Vagina (tissue), 2 donors: ENCODE data around the gene DCAKD. TPM values are rescaled to one million over a fixed set of nuclear protein-coding genes. Genes with fewer than 3 reads are reported as not detected.

Experiments
- DNase-seq, 2 donors: peaks; one replicate each; pipeline ENCODE4 v3.0.0-alpha.2; 2017; ENCODE audit errors: extremely low spot score in 2 of 2
- H3K27ac ChIP-seq: fragments of 200-600 bp; sonication (generic); one replicate; pipeline ENCODE4 v1.5.1; 2019
- H3K27me3 ChIP-seq: fragments of 200-600 bp; sonication (generic); one replicate; pipeline ENCODE4 v1.5.1; 2019
- H3K36me3 ChIP-seq, 2 donors: fragments of 200-600 bp; sonication (generic); one replicate each; pipeline ENCODE4 v1.5.1; 2017 to 2019
- H3K4me1 ChIP-seq: fragments of 200-600 bp; sonication (generic); one replicate; pipeline ENCODE4 v1.5.1; 2019
- H3K4me3 ChIP-seq, 2 donors: fragments of 200-600 bp; sonication (generic); 1 replicate in 1 of 2; 2 replicates in 1 of 2; pipeline ENCODE4 v1.5.1; 2016 to 2019
- H3K9me3 ChIP-seq: fragments of 200-600 bp; sonication (generic); one replicate; pipeline ENCODE4 v1.5.1; 2019
- POLR2A ChIP-seq, 2 donors: fragments of 450-650 bp; IDR thresholded peaks; one replicate each; pipeline ENCODE4 v1.6.1; 2017; ENCODE audit warnings: antibody characterized with exemption in 2 of 2, mild to moderate bottlenecking in 2 of 2, moderate library complexity in 2 of 2
- POLR2AphosphoS5 ChIP-seq, 2 donors: sonication (generic); formaldehyde crosslinking; IDR thresholded peaks; one replicate each; pipeline ENCODE4 v1.9.0; 2017; ENCODE audit warnings: antibody characterized with exemption in 2 of 2, mild to moderate bottlenecking in 2 of 2, low read depth in 1 of 2; ENCODE audit not compliant: insufficient read depth in 1 of 2
- intact Hi-C: fragments of 100-400 bp; cut with DNase I; formaldehyde crosslinking; loops from one replicate; pipeline ENCODE4 v1.15.1; 2023
- total RNA-seq: library from RNA; depleted of rRNA; stranded (reverse); fragments of >200 nt; gene quantifications from one replicate; pipeline ENCODE4 v1.2.3, GENCODE V29; 2016
- TF ChIP-seq, protein P1 (sequence below), 3 experiments: fragments of 450-650 bp in 2 of 3; fragments of 200-600 bp in 1 of 3; sonication (generic) in 1 of 3; IDR thresholded peaks; one replicate each; pipeline ENCODE4 v1.5.1; 2017 to 2019; ENCODE audit warnings: antibody characterized with exemption in 3 of 3, mild to moderate bottlenecking in 2 of 3, moderate library complexity in 2 of 3

Gene DCAKD
- total RNA-seq, 1 donor from 2014 or later = 54.5 TPM

DNA sequence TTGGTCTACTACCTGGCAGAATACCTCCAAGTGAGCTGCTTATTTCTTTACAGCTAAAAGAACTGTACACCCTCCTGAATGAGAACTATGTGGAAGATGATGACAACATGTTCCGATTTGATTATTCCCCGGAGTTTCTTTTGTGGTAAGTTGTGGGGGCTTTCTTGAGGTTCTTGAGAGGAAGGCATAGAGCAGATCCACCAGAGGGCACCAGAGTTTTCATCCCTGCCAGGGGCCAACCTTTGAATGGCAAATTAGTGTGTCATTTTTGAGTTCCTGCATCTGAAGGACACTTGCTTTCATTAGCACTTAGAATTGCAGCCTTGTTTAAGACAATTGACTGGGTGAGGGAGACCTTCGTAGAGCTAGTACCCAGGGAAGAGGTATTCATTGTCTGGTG lies 44.7 kb upstream of the DCAKD start:
- H3K4me1 ChIP-seq = peaks cover 48% of the 10 kb centered on the region
- intact Hi-C loops = loop anchor here (5.0 kb wide), 1 partner anchor 44 kb away; the partner anchor contains the start of gene DCAKD
- peak overlapping the region; percentile 41 for H3K27ac ChIP-seq
- TF ChIP-seq, protein P1, sequence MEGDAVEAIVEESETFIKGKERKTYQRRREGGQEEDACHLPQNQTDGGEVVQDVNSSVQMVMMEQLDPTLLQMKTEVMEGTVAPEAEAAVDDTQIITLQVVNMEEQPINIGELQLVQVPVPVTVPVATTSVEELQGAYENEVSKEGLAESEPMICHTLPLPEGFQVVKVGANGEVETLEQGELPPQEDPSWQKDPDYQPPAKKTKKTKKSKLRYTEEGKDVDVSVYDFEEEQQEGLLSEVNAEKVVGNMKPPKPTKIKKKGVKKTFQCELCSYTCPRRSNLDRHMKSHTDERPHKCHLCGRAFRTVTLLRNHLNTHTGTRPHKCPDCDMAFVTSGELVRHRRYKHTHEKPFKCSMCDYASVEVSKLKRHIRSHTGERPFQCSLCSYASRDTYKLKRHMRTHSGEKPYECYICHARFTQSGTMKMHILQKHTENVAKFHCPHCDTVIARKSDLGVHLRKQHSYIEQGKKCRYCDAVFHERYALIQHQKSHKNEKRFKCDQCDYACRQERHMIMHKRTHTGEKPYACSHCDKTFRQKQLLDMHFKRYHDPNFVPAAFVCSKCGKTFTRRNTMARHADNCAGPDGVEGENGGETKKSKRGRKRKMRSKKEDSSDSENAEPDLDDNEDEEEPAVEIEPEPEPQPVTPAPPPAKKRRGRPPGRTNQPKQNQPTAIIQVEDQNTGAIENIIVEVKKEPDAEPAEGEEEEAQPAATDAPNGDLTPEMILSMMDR (IDR thresholded peaks at IDR 0.05) = no peak
- TF ChIP-seq POLR2A (IDR thresholded peaks at IDR 0.05) (no peak), POLR2AphosphoS5 (IDR thresholded peaks at IDR 0.05; ENCODE audit: insufficient read depth in 1 of 2, low read depth in 1 of 2) (no peak)
- no peaks in the 10 kb centered on the region for H3K9me3 ChIP-seq
- no peaks in the 10 kb centered on the region for H3K27me3 ChIP-seq
- H3K36me3 ChIP-seq = peaks cover 0 to 57% of the 10 kb centered on the region in 2 donors
- no peak overlapping the region for H3K4me3 ChIP-seq
- DNase-seq = no peak

DNA sequence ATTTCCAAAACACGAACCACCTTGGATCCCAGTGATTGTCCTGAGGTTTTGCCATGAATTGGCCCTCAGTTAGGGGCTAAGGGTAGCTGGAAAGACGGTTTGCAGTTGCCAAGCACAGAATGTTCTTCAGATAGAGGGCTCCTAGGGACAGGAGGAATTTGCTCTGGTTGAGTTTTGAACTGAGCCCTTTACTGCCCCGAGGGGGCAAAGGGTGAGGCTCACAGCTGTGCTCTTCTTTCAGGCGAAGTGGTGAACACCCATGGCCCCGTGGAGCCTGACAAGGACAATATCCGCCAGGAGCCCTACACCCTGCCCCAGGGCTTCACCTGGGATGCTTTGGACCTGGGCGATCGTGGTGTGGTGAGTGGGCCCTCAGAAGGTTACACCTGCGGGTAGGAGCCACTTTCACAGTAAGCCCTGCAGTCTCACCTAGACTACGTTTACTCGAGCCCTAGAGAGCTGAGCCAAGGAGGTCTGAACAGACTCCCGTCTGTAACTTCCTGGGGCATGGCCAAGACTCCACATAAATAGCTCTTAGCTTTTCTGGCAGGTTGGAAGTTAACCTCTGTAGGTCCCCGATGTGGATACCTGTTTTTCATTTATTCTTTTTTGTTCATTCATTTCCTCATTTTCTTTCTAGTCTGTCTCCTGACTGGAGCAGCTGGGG lies 42.1 kb upstream of the DCAKD start:
- Histone ChIP-seq H3K9me3 (no peaks in the 10 kb centered on the region), H3K27me3 (no peaks in the 10 kb centered on the region), H3K36me3 (peaks cover 0 to 57% of the 10 kb centered on the region in 2 donors), H3K4me1 (peaks cover 54% of the 10 kb centered on the region), H3K27ac (peak overlapping the region; percentile 91), H3K4me3 (no peak overlapping the region)
- TF ChIP-seq, protein P1 (IDR thresholded peaks at IDR 0.05) = no peak
- TF ChIP-seq POLR2A (IDR thresholded peaks at IDR 0.05) = no peak
- peak in 1 of 2 donors; percentile 3 for TF ChIP-seq POLR2AphosphoS5 (IDR thresholded peaks at IDR 0.05; ENCODE audit: insufficient read depth in 1 of 2, low read depth in 1 of 2)
- intact Hi-C loops = no loop called here
- DNase-seq = peak in 1 of 2 donors; percentile 89

DNA sequence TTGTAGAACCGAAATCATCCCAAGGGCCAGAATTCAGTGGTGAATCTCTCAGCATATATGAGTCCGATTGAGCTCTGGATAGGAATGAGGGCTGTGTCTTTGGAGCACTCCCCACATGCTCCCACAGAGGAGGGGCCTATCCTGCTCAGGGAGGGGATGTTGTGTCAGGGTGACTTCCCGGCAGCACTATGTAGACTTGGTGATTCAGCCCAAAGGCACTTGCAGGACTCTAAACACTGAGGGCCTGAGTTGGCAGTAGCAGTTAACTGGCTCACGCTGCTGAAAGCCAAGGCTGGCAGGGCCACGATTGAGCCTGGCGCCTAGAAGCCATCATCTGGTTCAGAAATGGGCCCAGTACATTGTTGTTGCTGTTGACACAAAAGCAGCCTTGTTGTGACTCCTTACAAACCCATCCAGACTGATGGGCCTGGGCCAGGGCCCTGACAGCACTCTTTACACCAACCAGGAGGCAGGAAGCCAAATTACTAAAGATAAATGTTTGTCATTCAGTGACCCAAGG lies 41.5 kb upstream of the DCAKD start:
- DNase-seq = peak in 1 of 2 donors; percentile 98
- TF ChIP-seq POLR2AphosphoS5 (IDR thresholded peaks at IDR 0.05; ENCODE audit: insufficient read depth in 1 of 2, low read depth in 1 of 2) (peak; percentile 77 to 83), POLR2A (IDR thresholded peaks at IDR 0.05) (no peak)
- no peaks in the 10 kb centered on the region for H3K27me3 ChIP-seq
- H3K27ac ChIP-seq = peak overlapping the region; percentile 91
- H3K4me1 ChIP-seq = peaks cover 53% of the 10 kb centered on the region
- no peak overlapping the region for H3K4me3 ChIP-seq
- no peaks in the 10 kb centered on the region for H3K9me3 ChIP-seq
- H3K36me3 ChIP-seq = peaks cover 0 to 57% of the 10 kb centered on the region in 2 donors
- intact Hi-C loops = no loop called here

DNA sequence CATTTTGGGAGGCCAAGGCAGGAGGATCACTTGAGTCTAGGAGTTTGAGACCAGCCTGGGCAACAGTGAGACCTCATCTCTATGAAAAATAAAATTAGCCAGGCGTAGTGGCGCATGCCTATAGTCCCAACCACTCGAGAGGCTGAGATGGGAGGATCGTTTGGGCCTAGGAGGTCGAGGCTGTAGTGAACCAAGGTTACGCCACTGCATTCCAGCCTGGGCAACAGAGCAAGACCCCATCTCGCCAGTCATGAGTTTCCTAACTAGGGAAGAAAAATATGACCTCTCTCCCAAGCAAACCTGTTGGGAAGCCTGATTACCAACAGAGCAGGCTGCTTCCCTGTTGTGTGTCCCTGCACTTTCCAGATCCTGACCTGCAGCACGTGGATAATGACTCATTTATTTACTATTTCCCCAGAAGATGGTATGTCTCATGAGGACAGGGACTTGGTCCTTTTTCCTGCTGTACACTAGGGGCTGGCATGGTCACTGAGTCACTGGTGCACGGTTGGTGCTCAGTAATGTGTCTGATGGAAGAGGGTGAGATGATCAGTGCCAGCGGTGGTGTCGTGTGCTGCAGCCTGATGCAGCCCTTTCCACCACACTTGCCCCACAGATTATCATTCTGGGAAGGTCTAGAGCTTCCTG lies 40.5 kb upstream of the DCAKD start:
- H3K36me3 ChIP-seq = peaks cover 0 to 55% of the 10 kb centered on the region in 2 donors
- no peak overlapping the region for H3K4me3 ChIP-seq
- H3K27me3 ChIP-seq = no peaks in the 10 kb centered on the region
- no peaks in the 10 kb centered on the region for H3K9me3 ChIP-seq
- no peak for DNase-seq
- TF ChIP-seq POLR2A (IDR thresholded peaks at IDR 0.05) (no peak), POLR2AphosphoS5 (IDR thresholded peaks at IDR 0.05; ENCODE audit: insufficient read depth in 1 of 2, low read depth in 1 of 2) (no peak)
- TF ChIP-seq, protein P1 (IDR thresholded peaks at IDR 0.05) = no peak
- intact Hi-C loops = no loop called here
- H3K4me1 ChIP-seq = peaks cover 53% of the 10 kb centered on the region
- H3K27ac ChIP-seq = peak overlapping the region; percentile 91

DNA sequence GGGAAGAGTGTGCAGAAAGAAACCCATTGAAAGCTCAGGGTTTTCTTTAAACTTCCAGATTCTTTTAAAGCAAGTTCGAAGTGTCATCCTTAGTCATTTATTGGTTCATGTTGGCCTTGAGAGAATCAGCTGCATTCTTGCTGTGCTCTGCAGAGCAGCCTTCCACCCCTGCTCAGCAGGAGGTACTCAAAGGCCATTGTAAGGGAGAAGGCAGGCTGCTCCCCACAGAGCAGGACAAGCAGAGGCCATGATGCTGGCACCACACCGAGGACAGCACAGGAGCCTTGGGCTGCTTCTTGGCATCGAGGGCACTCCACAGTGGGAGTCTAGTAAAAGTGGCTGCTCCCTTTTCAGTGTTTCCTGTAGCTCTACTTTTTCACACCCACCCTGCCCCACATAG lies 39.3 kb upstream of the DCAKD start:
- H3K4me1 ChIP-seq = peaks cover 53% of the 10 kb centered on the region
- H3K27me3 ChIP-seq = no peaks in the 10 kb centered on the region
- TF ChIP-seq, protein P1 (IDR thresholded peaks at IDR 0.05) = no peak
- H3K4me3 ChIP-seq = no peak overlapping the region
- peaks cover 2 to 51% of the 10 kb centered on the region in 2 donors for H3K36me3 ChIP-seq
- no peak for DNase-seq
- intact Hi-C loops = no loop called here
- H3K9me3 ChIP-seq = no peaks in the 10 kb centered on the region
- peak overlapping the region; percentile 91 for H3K27ac ChIP-seq
